AG10803 (cell line): Measurements from ENCODE around the gene POMT2.

ENCODE experiments used
- DNase-seq: peaks from one replicate; pipeline ENCODE4 v3.0.0; 2010; ENCODE audit warnings: low read depth
- H3K4me3 ChIP-seq: 2 replicates; pipeline ENCODE4 v1.5.1; 2011; ENCODE audit warnings: mild to moderate bottlenecking, low read length, control low read depth
- TF ChIP-seq, protein P1 (sequence below): conservative IDR thresholded peaks from 2 replicates; pipeline ENCODE4 v1.5.1; 2011; ENCODE audit warnings: mild to moderate bottlenecking, low read length, control low read depth, inconsistent platforms

Gene POMT2

DNA sequence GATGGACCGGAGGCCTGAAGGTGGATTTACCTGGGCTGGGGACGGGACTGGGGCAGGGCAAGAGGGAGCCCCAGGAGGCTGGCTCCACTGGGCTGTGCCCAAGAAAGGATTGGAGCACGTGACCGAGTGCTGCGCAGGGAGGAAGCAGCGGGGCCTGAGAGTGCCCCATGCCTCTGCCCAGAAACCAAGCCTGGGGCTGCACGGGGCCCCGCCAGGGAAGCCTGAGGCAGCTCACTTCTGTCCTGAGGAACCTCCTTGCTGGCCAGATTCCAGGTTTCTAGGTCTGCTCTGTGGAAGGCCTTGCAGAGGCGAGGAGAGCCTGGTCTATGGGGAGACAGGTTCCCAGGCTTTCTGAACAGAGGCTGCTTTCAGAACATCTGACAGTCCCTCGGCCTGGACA, 60.1 kb downstream of the POMT2 start:
- TF ChIP-seq, protein P1, sequence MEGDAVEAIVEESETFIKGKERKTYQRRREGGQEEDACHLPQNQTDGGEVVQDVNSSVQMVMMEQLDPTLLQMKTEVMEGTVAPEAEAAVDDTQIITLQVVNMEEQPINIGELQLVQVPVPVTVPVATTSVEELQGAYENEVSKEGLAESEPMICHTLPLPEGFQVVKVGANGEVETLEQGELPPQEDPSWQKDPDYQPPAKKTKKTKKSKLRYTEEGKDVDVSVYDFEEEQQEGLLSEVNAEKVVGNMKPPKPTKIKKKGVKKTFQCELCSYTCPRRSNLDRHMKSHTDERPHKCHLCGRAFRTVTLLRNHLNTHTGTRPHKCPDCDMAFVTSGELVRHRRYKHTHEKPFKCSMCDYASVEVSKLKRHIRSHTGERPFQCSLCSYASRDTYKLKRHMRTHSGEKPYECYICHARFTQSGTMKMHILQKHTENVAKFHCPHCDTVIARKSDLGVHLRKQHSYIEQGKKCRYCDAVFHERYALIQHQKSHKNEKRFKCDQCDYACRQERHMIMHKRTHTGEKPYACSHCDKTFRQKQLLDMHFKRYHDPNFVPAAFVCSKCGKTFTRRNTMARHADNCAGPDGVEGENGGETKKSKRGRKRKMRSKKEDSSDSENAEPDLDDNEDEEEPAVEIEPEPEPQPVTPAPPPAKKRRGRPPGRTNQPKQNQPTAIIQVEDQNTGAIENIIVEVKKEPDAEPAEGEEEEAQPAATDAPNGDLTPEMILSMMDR: no peak
- DNase-seq: no peak
- H3K4me3 ChIP-seq: no peak overlapping the region

- TF ChIP-seq, protein P1: no peak
- DNase-seq: no peak
Observed at GRCh38 chr14:77260199-77260598, 60.5 kb downstream of the POMT2 start.

DNA sequence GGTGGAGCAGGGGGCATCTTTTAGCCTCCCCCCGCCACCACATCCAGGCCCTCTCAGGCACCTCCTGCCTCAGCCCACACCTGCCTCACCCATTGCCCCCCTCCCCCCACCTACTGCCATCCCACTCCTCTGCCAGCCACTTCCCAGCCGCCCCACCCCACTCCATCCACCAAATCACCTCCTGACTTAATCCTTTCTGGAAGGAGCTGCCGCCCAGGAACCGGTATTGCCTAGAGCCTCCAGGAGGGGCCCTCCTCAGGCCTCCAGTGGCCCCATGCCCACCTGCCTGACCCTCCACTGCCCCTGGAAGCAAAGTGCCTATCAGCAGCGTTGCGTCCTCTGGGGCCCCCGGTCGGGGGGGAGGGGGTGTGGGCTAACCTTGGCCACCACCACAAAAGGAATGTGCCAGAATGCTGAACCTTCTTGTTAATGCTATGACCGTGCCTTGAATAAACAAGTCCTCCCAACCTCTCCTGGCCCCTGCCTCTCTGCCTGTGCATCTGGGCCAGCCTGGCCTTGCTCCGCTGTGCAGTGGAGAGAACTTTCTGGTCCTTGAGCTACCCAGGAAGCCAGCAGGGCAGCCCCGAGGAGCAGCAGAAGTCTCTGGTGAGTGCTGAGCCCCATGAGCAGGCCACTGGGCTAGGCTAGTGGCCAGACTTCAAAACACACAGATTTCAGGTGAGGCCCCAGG, 61.5 kb downstream of the POMT2 start:
- TF ChIP-seq, protein P1: no peak
- no peak overlapping the region for H3K4me3 ChIP-seq
- DNase-seq: no peak

More at GRCh38 chr14:77260199-77260598, 60.5 kb downstream of the POMT2 start:
- no peak overlapping the region for H3K4me3 ChIP-seq

GRCh38 chr14:77258566-77258965, 62.1 kb downstream of the POMT2 start:
- H3K4me3 ChIP-seq: no peak overlapping the region
- TF ChIP-seq, protein P1: no peak
- no peak for DNase-seq

GRCh38 chr14:77257700-77258099, 63.0 kb downstream of the POMT2 start:
- TF ChIP-seq, protein P1: no peak
- no peak overlapping the region for H3K4me3 ChIP-seq
- DNase-seq: no peak

DNA sequence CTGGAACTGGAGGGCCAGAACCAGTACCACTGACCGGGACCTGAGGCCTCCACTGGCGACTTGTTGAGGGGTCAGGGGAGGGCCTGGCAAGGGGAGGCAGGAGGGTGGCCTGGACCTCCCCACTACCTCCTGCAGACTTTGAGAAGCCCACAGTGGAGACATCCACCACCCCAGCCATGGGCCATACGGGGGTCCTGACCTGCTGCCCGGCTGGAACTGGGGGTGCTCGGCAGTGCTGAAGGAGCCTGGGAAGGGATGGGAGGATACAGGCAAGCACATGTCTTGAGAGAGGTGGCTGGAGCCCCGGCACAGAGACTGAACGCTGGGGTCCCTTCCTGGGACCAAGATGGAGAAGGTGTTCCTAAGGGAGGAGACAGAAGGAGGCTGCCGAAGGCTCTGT, 64.0 kb downstream of the POMT2 start:
- TF ChIP-seq, protein P1: no peak
- no peak for DNase-seq
- no peak overlapping the region for H3K4me3 ChIP-seq
